Amniotic epithelial cell (primary cell): Measurements from ENCODE around the gene MAP3K1.

Experiments
- DNase-seq: peaks from one replicate; pipeline ENCODE4 v3.0.0-alpha.2; 2010; ENCODE audit warnings: low read depth

MAP3K1 gene

DNA sequence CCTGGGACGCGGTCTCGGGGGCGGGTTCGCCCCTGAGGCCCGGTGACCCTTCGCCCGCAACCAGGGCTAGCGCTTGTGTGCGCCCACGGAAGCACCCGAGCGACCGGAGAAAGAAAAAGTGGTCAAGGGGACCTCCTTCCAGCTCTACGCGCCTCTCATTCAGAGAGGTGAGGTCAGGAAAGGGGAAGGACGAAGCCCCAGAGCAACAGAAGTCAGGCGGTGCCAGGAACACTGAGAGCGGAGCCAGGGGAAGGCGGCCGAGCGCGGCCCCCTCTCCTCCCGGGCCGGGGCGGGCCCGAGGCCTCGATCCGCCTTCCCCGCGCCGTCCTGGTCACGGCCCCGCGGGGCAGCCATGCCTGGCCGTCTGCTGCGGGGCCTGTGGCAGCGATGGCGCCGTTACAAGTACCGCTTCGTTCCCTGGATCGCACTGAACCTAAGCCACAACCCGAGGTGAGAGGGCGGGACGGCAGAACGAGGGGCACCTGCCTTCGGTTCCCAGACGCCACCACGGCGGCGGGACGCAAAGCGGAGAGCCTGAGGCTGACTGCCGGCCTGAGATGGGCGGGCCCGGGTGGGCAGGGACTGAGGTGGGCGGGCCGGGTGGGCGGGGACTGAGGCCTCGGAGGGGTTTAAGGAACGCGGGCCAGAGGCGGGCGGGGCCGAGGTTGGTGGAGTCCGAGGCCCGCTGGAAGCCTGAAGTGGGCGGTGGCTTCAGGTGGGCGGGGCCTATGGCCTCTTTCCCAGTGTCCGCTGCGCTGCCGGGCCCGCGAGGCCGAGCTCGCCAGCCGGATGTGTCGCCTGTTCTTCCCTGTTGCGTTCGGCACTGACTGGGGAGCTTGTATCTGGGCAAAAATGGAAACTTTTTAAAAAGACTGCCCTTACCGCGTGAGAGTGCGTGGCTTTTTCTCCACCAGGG lies 94.2 kb downstream of the MAP3K1 start, which contains the start of gene SETD9:
Gene SETD9, plus strand, starts transcription at position 303 of the 916 bp plus-strand sequence. Its CDS starts 50 bp downstream, at position 353.
- DNase-seq: peak; percentile 94

DNA sequence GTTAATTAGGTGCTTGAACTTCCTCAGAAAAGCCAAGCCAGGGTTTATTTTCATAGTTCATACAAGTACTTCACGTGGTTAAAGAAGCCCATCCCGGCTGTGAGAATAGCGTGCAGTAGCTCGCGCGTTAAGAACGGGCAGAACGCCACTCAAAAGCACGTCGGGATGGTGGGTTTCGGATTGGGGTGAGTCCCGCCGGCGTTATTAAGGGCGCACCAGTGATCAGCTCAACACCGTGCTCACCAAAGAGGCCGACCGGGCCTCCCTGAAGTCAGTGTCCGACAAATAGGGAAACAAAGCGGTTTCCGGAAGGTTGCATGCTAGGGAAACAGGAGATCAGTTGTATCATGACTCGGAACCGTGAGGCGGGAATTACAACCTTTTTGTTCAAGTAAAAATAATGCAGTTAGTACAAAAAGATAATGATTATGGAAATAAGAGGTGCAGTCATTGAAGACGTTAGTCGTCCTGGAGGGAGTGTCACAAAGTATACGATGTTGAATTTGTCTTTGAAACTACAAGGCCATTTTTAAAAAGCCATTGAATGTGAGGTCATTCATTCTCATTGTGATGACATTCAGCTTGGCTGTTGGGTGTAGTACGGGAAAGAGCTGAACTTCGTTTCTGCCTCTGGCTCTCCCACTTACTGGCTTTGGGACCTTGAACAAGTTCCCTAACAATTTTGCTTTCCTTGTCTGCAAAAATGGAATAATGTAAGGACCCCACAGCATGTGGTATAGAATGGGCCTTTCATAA lies 95.0 kb downstream of the MAP3K1 start:
- peak; percentile 34 for DNase-seq

DNA sequence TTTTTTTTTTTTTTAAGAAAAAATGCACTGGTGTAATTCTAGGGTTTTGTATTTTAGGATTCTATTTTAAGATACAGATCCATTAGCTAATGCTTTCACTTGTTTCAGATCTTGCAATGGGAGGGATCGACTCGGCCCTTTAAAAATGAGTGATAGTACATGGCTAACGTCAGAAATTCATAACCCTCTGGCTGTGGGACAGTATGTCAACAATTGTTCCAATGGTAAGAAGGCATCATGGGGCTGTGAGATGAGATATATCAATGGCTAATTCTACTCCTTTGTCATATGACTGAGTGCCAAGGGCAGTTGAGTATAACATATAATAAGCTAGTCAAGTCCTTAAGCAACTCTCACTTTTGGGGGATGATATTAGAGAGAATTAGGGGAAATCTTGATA lies 98.4 kb downstream of the MAP3K1 start:
- DNase-seq: no peak

DNA sequence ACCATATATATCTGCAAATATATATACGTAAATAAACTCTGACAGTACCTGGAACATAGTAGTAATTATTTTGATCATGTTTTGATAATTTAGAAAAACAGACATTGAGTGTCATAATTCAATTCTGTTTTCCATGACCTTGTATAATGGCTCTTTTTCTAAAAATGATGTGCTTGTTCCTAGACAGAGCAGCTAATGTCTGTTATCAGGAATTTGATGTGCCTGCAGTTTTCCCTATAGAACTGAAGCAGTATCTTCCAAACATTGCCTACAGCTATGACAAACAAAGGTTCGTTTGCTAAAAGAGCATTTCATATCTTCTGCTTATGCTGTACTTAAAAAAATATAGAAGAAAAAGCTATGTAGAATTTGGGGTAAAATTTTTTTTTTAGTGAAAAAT lies 99.3 kb downstream of the MAP3K1 start:
- no peak for DNase-seq

DNA sequence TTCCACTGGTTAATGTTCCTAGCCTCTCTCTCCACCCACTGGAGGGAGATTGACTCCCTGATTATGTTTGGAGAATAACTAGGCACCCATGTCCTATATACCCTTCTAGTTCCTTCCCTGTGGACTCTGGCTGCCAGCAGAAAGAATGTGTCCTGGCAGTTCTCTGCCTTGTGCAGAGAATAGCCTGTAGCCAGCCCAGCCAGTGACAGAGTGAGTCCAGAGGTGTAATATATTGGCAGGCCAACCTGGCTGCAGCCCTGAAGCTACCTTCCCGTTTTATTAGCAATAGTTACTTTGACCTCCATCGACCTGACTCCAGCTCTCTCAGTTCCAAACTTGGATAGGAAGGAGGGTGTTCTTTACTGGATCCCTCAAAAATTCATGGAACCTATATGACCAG lies 102.2 kb downstream of the MAP3K1 start:
- DNase-seq: no peak

DNA sequence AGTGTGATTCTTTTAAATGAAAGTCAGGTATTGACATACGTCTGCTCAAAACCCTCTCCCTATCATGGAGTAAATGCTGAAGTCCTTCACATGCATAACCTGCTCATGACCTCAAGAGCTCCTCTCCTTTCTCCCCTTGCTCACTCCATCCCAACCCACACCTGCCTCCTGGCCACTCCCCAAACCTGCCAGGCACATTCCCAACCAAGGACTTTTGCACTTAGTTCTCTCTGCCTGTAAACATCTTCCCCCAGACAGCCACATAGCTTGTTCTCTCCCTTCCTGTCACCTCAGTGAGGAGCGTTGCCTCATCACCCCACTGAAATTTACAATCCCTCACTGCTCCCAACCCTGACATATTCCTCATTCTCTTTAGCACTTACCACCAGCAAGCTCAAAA lies 102.7 kb downstream of the MAP3K1 start:
- DNase-seq: no peak

DNA sequence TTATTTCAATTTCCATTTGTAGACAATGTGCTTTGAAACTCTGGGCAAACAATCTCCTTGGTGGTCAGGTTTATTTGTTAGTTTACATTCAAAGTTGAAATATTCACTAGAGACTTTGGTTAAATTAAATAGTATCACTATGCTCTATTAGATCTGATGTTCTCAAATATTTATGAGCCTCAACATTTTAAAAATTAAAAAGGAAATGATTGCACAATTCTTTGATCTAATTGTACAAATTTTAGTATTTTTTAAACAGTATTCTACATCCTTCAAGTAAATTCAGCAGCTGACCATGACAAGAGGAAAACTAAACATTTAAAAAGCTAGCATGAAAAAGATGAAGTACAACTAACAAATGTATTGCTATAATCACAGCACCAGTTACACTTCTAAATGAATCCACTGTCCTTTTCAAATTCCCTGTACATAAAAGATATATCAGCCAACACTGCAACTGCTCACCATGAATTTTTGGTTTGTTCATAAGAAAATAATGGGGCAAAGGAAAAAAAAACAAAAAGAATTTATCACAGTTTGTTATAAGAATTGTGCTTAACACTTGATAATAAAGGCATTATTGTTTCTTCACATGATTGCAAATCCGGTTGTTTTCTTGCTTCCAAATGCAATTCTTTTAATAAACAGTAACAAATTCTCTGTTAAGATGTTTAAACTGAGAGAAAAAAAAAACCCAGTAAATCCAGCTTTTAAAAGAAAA lies 104.8 kb downstream of the MAP3K1 start:
- DNase-seq: no peak

DNA sequence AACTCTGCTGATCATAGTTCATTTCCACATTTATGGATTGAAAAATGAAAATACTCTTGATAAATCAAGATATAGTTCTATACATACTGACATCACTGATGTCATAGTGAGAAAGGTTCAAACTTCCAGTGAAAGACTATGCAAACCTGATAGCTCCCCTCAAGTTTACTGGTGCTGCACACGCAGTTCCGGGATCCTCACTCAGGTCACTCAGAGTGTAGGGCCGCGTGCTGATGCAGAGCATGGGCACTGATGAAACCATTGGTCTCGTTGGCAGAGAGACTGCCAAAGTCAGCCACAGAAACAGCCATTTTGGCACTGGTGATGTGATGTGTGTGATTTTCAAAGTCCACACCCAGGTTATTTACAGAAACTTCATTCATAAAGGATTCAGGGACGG lies 107.6 kb downstream of the MAP3K1 start:
- no peak for DNase-seq

DNA sequence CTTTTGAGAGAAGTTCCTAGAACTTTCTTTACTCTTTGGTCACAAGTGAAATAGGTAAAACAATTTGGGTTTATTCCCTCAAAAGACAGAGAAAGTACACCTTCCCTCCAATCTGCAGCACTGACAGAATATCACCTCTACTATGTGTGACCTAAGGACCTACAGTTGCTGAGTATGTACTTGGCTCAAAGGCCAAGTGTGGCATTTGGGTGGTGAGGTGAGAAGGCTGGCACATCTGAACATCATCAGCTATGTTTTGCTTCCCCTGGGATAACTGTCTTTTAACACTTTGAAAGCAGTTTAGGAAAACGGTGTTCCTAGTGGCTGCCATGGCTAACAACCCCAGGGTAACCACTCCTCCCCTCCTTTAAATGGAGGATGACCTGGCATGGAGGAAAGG lies 119.0 kb downstream of the MAP3K1 start:
- DNase-seq: no peak

DNA sequence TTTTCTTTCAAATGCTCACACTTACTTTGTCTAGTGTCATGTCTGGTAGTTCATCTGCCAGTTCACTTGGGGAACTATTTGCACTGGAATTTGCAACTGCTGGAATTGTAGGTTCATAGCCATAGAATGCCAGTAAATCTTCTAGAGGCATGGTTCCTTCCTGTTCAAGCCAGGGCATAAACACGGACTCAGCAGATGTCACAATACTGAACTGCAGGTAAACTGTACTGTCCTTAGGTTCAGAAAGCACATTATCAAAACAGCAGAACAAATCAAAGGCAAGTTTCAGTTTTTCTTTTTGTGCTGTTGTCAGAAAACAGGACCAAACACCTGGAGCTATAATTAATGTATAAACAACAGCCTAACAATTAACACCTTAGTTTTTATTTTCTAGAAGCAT lies 123.5 kb downstream of the MAP3K1 start:
- peak; percentile 7 for DNase-seq

DNA sequence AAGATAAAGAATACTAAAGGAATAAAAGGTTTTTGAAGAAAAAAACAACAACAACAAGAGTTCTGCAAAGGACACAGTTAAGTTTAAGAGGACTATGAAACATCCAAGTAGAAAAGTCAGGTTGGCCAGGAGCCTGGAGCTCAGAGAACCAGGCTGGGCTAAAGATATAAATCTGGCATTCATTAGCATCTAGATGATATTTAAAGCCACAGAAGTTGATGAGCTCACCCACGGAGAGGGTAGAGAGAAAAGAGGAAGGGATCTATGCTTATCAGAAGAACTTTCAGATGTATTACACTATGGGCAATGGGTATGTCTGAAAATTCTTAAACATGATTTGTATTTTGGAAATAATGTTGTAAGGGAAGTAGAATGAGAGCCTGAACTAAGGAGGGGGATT lies 126.6 kb downstream of the MAP3K1 start:
- DNase-seq: peak; percentile 47
